AML-193 (cell line): ENCODE data around the gene MORN4.
A peak's percentile ranks its signal among the peaks of the same experiment; 100 is the strongest.

Experiments
- DNase-seq, 2 experiments: peaks; one replicate each; lab custom pipeline; 2025; lab: John Stamatoyannopoulos, UW

MORN4 gene

GRCh38 chr10:97573672-97574071, 59.6 kb downstream of the MORN4 start:
- DNase-seq, result no peak

DNA sequence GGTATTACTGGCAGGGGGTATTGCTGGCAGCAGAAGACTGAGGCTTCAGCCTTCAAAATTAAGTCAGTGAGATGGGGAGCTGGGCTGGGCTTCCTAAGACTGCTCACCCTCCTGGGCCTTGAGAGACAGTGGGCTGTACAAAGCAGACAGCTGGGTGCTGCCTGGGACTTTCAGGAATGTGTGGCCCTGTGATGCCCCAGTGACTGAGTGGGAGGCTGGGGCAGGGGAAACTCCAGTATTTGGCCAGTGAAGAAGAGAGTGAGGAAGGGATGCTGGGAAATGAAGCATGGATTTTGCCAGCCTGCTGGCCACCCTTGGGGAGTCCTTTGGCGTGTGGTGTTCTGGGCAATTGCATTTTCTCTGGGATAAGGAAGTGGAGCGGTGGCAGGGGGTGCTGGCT, 60.3 kb downstream of the MORN4 start:
- no peak for DNase-seq

DNA sequence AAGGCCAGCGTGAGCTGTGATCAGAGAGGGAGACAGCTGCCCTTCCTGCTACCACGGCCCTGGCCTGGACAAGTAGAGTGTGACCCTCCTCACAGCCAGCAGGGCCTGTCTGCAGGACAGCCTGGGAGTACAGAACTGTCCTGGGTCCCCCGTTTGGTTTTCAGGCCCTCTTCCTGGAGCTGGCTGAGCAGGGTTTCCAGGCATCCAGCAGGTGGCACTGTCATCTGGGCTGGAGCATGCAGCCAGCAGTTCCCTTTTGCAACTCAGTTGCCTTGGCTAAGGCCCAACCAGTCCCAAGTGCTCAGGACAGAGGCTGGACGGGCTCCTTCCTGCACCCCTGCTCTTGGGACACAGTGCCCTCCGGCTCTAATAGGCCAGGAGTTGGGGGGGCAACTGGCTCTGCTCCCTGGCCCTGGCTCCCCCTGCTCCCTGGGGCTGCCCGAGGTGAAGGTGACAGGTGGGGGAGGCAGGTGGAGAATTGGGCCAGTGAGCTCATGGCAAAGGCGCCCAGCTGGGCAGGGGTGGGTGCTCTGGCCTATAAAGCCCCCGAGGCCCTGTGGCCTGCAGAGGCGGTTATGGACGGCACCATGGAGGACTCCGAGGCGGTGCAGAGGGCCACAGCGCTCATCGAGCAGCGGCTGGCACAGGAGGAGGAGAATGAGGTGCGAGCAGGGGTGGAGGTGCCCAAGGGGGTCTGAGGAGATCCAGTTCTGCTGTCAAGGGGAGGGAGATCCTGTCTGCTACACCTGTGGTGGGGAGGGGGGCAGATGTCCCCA, 60.9 kb downstream of the MORN4 start, which contains the start of gene ANKRD2:
ANKRD2 (plus strand) TSS at position 566 of the 776 bp plus-strand sequence; CDS start at position 576, 10 bp downstream.
- DNase-seq, result peak; percentile 56 to 70

GRCh38 chr10:97571622-97572021, 61.7 kb downstream of the MORN4 start:
- DNase-seq, result no peak

- no peak for DNase-seq
Measured at GRCh38 chr10:97570789-97571471, 62.4 kb downstream of the MORN4 start.

DNA sequence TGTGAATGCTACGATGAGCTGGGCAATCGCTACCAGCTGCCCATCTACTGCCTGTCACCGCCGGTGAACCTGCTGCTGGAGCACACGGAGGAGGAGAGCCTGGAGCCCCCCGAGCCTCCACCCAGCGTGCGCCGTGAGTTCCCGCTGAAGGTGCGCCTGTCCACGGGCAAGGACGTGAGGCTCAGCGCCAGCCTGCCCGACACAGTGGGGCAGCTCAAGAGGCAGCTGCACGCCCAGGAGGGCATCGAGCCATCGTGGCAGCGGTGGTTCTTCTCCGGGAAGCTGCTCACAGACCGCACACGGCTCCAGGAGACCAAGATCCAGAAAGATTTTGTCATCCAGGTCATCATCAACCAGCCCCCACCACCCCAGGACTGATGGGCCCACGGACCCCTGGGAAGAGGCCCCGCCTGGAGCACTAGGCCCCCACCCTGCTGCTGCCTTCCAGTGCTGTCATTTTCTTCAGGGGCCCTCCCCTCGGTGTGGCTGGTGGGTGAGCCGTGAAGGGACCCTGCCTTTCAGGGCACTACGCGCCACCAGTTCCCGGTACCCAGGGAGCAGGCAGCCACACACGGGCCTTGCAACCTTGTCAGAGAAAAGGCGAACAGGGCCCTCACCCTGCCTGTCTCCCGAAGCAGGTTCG, 63.0 kb downstream of the MORN4 start:
- DNase-seq, result no peak

DNA sequence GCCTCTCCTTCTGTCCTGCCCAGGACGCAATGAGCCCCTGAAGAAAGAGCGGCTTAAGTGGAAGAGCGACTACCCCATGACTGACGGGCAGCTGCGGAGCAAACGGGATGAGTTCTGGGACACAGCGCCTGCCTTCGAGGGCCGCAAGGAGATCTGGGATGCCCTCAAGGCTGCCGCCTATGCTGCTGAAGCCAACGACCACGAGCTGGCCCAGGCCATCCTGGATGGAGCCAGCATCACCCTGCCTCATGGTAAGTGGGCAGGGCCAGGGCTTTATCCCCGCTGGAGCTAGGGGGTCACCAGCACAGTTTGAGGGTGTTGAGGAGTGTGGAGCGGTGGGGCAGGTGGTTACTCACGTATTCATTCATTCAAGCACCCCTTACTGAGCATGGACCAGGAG, 65.4 kb downstream of the MORN4 start:
- no peak for DNase-seq

- DNase-seq, result no peak
Measured at GRCh38 chr10:97566336-97566996, 66.8 kb downstream of the MORN4 start.

DNA sequence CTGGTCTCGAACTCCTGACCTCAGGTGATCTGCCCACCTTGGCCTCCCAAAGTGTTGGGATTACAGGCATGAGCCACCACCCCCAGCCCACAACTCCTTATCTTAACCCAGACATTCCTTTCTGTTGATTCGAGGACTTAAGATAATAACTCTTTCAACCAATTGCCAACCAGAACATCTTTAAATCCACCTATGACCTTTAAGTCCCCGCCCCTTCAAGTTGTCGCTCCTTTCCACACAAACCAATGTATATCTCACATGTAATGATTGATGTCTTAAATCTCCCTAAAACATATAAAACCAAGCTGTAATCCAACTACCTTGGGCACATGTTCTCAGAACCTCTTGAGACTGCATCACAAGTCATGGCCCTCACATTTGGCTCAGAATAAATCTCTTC, 68.5 kb downstream of the MORN4 start:
- no peak for DNase-seq
